KMS-11 (cell line): Measurements from ENCODE around the gene FERMT3.

ENCODE experiments used
- H2AFZ ChIP-seq: fragments of 200-600 bp; sonication (generic); 2 replicates; pipeline ENCODE4 v1.6.1; 2016; ENCODE audit warnings: antibody characterized with exemption, mixed run types, low read depth
- H3K27ac ChIP-seq: fragments of 200-600 bp; sonication (generic); 2 replicates; pipeline ENCODE4 v1.6.1; 2016; ENCODE audit warnings: mild to moderate bottlenecking, mixed run types
- H3K27me3 ChIP-seq: fragments of 200-600 bp; sonication (generic); 2 replicates; pipeline ENCODE4 v1.6.1; 2017; ENCODE audit warnings: mild to moderate bottlenecking, low read depth, mixed run types, moderate library complexity; ENCODE audit not compliant: insufficient read depth
- H3K36me3 ChIP-seq: fragments of 200-600 bp; sonication (generic); 2 replicates; pipeline ENCODE4 v1.6.1; 2017; ENCODE audit warnings: mild to moderate bottlenecking, mixed run types; ENCODE audit not compliant: insufficient read depth
- H3K4me1 ChIP-seq: fragments of 200-600 bp; sonication (generic); 2 replicates; pipeline ENCODE4 v1.6.1; 2016; ENCODE audit warnings: mild to moderate bottlenecking, low read depth, mixed run types; ENCODE audit not compliant: poor library complexity, severe bottlenecking
- H3K4me2 ChIP-seq: fragments of 200-600 bp; sonication (generic); 2 replicates; pipeline ENCODE4 v1.7.0; 2016; ENCODE audit warnings: mild to moderate bottlenecking, mixed run types
- H3K4me3 ChIP-seq: fragments of 200-600 bp; sonication (generic); IDR thresholded peaks from 2 replicates; pipeline ENCODE4 v1.6.1; 2017; ENCODE audit warnings: low read depth, low read length, mixed read lengths; ENCODE audit not compliant: insufficient read depth
- H3K79me2 ChIP-seq: fragments of 200-600 bp; sonication (generic); 2 replicates; pipeline ENCODE4 v1.6.1; 2016; ENCODE audit warnings: low read depth, mixed run types; ENCODE audit not compliant: insufficient read depth
- H3K9ac ChIP-seq: fragments of 200-600 bp; sonication (generic); 2 replicates; pipeline ENCODE4 v1.6.1; 2016; ENCODE audit warnings: mild to moderate bottlenecking, mixed run types
- H4K20me1 ChIP-seq: fragments of 200-600 bp; sonication (generic); 2 replicates; pipeline ENCODE4 v1.6.1; 2016; ENCODE audit warnings: mild to moderate bottlenecking, mixed run types; ENCODE audit not compliant: insufficient read depth
- CTCF ChIP-seq: fragments of 200-600 bp; sonication (generic); conservative IDR thresholded peaks from 2 replicates; pipeline ENCODE4 v1.6.1; 2017; ENCODE audit warnings: low read depth, mild to moderate bottlenecking, antibody characterized with exemption, low read length, moderate library complexity, mixed read lengths

FERMT3 gene

GRCh38 chr11:64196626-64197025 is 9.9 kb upstream of the FERMT3 start:
- peaks cover 5% of the 10 kb centered on the region for H3K4me1 ChIP-seq
- peaks cover 16% of the 10 kb centered on the region for H3K79me2 ChIP-seq
- 0 out of 2 replicates have a peak overlapping the region, but pooled peaks have one; percentile 11 for H3K27ac ChIP-seq
- H2AFZ ChIP-seq: no peak overlapping the region
- no peak for TF ChIP-seq CTCF
- H3K4me2 ChIP-seq: no peak overlapping the region
- H3K9ac ChIP-seq: no peak overlapping the region
- H3K4me3 ChIP-seq: no peak overlapping the region
- no peaks in the 10 kb centered on the region for H3K27me3 ChIP-seq
- H4K20me1 ChIP-seq: peaks cover 11% of the 10 kb centered on the region; the same call in 1 of the 2 replicates
- peaks cover 61% of the 10 kb centered on the region; the same call in 1 of the 2 replicates for H3K36me3 ChIP-seq

- Histone ChIP-seq H3K79me2 (peaks cover 19% of the 10 kb centered on the region), H2AFZ (no peak overlapping the region), H3K4me2 (no peak overlapping the region), H3K4me3 (no peak overlapping the region), H3K36me3 (peaks cover 61% of the 10 kb centered on the region; the same call in 1 of the 2 replicates), H3K4me1 (peaks cover 11% of the 10 kb centered on the region), H4K20me1 (no peaks in the 10 kb centered on the region), H3K9ac (no peak overlapping the region), H3K27ac (no peak overlapping the region), H3K27me3 (no peaks in the 10 kb centered on the region)
- no peak for TF ChIP-seq CTCF
Measured at GRCh38 chr11:64198511-64198910, 8.0 kb upstream of the FERMT3 start.

- H3K9ac ChIP-seq: no peak overlapping the region
- no peak for TF ChIP-seq CTCF
- H3K79me2 ChIP-seq: peaks cover 8% of the 10 kb centered on the region; the same call in 1 of the 2 replicates
- H3K4me1 ChIP-seq: peaks cover 34% of the 10 kb centered on the region
- 0 out of 2 replicates have a peak, but pooled peaks cover 6% of the 10 kb centered on the region for H4K20me1 ChIP-seq
- H3K27me3 ChIP-seq: no peaks in the 10 kb centered on the region
- H3K27ac ChIP-seq: no peak overlapping the region; the same call in 1 of the 2 replicates
- H3K36me3 ChIP-seq: peaks cover 37% of the 10 kb centered on the region; the same call in 1 of the 2 replicates
- no peak overlapping the region for H3K4me2 ChIP-seq
- no peak overlapping the region for H2AFZ ChIP-seq
- no peak overlapping the region for H3K4me3 ChIP-seq
Measured at GRCh38 chr11:64201543-64201942, 5.0 kb upstream of the FERMT3 start.

GRCh38 chr11:64202992-64203391 is 3.5 kb upstream of the FERMT3 start:
- Histone ChIP-seq H3K4me3 (no peak overlapping the region), H2AFZ (no peak overlapping the region), H3K27me3 (no peaks in the 10 kb centered on the region), H3K4me2 (no peak overlapping the region), H3K9ac (no peak overlapping the region), H3K79me2 (peaks cover 8% of the 10 kb centered on the region; the same call in 1 of the 2 replicates), H3K27ac (no peak overlapping the region), H3K4me1 (peaks cover 38% of the 10 kb centered on the region), H3K36me3 (peaks cover 29% of the 10 kb centered on the region; the same call in 1 of the 2 replicates), H4K20me1 (0 out of 2 replicates have a peak, but pooled peaks cover 6% of the 10 kb centered on the region)
- TF ChIP-seq CTCF: no peak
